NCI-H146 (cell line): Measurements from ENCODE around the gene PCBP2.
"Not testable (repeated sequence)": the region's sequence is repeated elsewhere in the genome, so short reads cannot be mapped to it uniquely, and the experiment has no call there.

Source experiments
- DNase-seq: peaks from one replicate; lab custom pipeline; 2025; lab: John Stamatoyannopoulos, UW

Gene PCBP2

GRCh38 chr12:53451661-53452158 is at the start of gene PCBP2:
Gene PCBP2 (plus strand): TSS chr12:53452102. CDS start chr12:53454801, 2,699 bp downstream.
- DNase-seq, result peak; percentile 100

- DNase-seq, result not testable (repeated sequence)
Measured at GRCh38 chr12:53402351-53402750, 49.6 kb upstream of the PCBP2 start.

DNA sequence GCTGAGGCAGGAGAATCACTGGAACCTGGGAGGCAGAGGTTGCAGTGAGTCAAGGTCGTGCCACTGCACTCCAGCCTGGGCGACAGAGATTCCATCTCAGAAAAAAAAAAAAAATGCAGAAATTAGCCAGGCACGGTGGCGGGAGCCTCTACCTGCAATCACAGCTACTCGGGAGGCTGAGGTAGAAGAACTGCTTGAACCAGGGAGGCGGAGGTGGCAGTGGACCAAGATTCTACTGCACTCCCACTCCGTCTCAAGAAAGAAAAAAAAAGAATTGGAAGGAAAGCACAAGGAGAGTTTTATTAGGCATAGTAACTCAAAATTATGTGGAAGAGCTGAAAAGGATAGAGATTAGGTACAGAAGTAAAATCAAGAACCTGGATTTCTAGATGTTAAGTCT is 49.0 kb upstream of the PCBP2 start:
- DNase-seq, result no peak

DNA sequence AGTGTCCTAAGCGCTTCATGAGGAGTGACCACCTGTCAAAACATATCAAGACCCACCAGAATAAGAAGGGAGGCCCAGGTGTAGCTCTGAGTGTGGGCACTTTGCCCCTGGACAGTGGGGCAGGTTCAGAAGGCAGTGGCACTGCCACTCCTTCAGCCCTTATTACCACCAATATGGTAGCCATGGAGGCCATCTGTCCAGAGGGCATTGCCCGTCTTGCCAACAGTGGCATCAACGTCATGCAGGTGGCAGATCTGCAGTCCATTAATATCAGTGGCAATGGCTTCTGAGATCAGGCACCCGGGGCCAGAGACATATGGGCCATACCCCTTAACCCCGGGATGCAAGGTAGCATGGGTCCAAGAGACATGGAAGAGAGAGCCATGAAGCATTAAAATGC is 41.0 kb upstream of the PCBP2 start:
- no peak for DNase-seq

DNA sequence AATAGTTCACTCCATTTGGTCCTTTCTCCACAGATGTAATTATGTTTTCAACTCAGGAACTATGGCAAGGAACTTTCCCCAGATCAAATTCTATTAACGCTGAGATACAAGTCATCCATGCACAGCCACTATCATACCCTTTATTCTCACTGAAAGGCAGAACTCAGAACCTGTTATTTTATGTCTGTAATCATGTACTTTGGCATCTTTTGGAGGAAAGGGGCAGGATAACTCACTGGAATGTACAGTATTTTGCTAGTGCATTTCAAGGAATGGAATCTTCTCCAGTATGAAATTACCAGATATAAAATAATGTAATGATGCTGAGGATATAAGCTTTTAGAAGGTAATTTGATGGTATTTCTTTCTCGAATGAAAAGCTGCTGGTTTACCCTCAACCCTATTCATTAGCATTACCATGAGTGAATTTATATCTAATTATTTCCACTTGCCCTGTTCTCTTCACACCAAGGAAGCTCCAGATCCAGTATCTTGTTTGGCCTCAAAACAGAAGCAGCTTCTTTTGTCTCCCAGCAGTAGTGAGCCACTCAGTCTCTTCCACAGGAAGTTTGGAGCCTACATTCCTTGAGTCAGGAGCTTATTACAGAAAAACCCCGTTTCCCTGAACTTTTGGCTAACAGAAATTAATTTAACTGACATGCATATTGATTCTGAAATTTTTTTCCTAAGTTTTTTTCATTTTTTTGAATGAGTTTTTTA is 38.3 kb upstream of the PCBP2 start:
- no peak for DNase-seq

DNA sequence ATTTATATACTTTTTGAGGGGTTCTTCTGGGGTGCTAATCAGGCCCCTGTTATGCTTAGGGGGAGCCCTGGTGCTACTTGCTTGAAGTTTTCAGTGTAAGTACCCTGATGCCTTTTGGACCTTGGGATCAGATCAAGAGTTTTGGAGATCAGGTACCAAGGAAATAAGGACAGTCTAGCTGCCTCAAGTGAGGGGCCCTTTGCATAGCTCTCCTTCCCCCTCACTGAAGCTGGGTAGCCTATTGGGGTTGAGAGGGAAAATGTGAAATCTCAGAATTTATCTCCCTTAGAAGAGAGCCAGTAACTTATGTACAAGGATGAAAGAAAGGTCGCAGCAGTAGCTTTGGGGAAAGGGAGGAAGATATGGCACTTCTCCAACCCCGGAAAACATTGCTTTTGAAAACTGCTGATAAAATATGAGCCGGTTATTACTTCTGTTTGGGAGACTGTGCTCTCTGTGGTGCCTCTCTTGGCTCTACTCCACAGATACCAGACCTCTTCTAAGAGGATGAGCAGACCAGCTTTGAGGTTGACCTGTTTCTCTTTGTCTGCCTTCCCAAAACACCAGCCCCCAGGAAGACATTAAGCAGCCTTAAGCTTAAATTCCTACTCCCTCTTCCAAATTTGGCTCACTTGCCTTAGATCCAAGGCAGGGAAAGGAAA is 37.0 kb upstream of the PCBP2 start:
- DNase-seq, result no peak

DNA sequence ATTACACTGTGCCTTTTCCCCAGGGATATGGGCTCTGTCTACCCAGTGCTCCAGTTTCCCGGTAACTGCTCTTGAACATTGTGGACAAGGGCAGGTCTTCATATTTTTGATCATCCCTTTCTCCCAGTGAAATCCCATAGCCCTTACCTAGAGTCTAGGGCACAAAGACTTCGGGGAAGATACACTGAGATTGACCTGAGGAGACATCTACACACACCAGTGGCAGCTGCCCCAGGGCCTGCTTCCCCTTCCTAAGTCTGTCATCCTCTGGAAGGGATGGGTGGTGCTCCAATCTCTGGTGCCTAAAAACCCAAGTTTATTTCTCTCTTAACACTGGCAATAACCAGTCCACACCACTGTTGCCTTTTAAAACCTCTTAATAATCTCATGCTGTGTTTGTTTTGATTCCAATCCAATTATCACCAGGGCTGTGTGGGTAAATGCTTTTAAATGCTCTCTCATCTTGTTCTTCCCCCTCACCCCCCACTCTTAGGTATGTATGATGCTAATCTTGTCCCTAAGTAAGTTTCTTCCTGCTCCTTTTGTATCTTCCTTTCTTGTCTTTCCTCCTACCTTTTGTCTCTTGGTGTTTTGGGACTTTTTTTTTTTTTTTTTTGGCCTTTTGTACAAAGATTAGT is 36.0 kb upstream of the PCBP2 start:
- peak; percentile 29 for DNase-seq

- DNase-seq, result not testable (repeated sequence)
Measured at GRCh38 chr12:53417291-53417816, 34.5 kb upstream of the PCBP2 start.

DNA sequence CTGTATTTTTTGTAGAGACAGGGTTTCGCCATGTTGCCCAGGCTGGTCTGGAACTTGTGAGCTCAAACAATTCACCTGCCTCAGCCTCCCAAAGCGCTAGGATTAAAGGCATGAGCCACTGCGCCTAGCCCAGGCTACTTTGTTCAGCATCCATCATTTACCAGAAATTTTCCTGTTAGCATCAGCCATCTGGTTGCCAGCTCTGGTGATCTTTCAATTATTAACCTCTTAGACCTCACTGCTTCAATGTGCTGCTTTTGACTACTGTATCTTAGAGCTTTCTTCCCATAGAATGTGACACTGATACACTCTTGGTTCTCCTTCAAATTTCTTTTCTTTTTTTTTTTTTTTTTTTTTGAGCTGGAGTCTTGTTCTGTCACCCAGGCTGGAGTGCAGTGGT is 33.7 kb upstream of the PCBP2 start:
- DNase-seq, result no peak

GRCh38 chr12:53419756-53420155 is 32.1 kb upstream of the PCBP2 start:
- peak; percentile 37 for DNase-seq

DNA sequence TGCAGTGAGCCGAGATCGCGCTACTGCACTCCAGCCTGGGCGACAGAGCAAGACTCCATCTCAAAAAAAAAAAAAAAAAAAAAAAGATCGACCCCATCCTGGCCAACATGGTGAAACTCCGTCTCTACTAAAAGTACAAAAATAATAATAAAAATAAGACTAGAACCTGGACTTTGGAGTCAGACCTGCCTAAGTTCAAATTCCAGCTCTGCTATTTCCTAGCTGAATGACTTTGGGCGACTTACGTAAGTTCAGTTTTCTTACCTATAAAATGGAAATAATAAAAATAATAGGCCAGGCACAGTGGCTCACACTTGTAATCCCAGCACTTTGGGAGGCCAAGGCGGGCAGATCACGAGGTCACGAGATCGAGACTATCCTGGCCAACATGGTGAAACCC is 29.7 kb upstream of the PCBP2 start:
- DNase-seq, result not testable (repeated sequence)

GRCh38 chr12:53423597-53423996 is 28.3 kb upstream of the PCBP2 start, which contains the start of gene AMHR2:
Gene AMHR2 (plus strand): TSS chr12:53423855. CDS start chr12:53423935, 80 bp downstream.
- DNase-seq, result no peak

DNA sequence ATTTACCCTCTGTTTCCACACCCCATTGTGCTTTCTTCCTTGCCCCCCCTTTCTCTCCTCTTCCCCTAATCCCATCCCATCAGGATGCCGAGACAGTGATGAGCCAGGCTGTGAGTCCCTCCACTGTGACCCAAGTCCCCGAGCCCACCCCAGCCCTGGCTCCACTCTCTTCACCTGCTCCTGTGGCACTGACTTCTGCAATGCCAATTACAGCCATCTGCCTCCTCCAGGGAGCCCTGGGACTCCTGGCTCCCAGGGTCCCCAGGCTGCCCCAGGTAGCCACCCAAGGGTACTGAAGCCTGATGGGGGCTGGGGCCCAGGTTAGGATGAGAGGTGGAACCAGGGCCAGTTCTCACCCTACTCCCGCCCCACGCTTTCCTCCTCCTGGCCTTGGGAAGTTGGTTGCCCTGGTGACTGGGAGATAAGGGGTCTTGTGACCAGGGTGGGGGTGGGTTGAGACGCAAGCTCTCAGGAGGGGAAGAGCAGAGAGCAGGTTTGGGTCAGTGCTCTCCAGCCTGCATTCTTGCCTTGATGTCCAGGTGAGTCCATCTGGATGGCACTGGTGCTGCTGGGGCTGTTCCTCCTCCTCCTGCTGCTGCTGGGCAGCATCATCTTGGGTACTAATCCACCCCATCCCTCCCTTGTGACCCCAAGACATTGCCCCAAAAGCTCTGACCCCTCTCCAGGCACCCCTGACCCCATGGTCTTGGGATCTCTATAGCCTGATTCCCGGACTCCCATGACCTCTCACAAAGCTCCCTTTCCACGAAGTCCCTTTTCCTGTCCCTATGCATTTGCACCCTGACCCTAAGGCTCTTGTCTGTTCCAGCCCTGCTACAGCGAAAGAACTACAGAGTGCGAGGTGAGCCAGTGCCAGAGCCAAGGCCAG is 27.0 kb upstream of the PCBP2 start:
- DNase-seq, result no peak

- no peak for DNase-seq
Measured at GRCh38 chr12:53425515-53426150, 26.3 kb upstream of the PCBP2 start.

- DNase-seq, result no peak
Measured at GRCh38 chr12:53427905-53428594, 23.9 kb upstream of the PCBP2 start.

DNA sequence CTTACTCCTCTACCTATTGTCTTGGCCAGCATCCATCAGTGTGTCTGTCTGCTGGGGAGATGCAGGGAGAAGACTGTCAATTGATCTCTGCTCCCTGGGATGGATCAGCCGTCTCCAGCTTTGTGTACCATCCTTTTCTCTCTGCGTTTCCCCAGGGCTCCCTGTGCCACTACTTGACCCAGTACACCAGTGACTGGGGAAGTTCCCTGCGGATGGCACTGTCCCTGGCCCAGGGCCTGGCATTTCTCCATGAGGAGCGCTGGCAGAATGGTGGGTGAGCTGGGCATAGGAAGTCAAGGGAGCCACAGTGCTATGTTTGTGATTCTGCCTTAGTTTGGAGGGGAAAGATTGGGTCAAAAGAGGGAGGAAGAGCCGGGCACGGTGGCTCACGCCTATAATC is 23.2 kb upstream of the PCBP2 start:
- no peak for DNase-seq

GRCh38 chr12:53430116-53430515 is 21.8 kb upstream of the PCBP2 start:
- DNase-seq, result no peak

GRCh38 chr12:53431187-53431586 is 20.7 kb upstream of the PCBP2 start:
- no peak for DNase-seq

- not testable (repeated sequence) for DNase-seq
Measured at GRCh38 chr12:53435326-53435725, 16.6 kb upstream of the PCBP2 start.

- not testable (repeated sequence) for DNase-seq
Measured at GRCh38 chr12:53439582-53439981, 12.3 kb upstream of the PCBP2 start.
